Measurements from ENCODE around the gene SPNS3. TPM values are rescaled to one million over a fixed set of nuclear protein-coding genes. Genes with fewer than 3 reads are reported as not detected.
A peak's percentile ranks its signal among the peaks of the same experiment; 100 is the strongest.

SPNS3 gene
- total and polyA plus RNA-seq, 2 of the 8 experiments (the other 6 are each of a cell fraction or from before 2014, with no cell fraction given) = not detected

DNA sequence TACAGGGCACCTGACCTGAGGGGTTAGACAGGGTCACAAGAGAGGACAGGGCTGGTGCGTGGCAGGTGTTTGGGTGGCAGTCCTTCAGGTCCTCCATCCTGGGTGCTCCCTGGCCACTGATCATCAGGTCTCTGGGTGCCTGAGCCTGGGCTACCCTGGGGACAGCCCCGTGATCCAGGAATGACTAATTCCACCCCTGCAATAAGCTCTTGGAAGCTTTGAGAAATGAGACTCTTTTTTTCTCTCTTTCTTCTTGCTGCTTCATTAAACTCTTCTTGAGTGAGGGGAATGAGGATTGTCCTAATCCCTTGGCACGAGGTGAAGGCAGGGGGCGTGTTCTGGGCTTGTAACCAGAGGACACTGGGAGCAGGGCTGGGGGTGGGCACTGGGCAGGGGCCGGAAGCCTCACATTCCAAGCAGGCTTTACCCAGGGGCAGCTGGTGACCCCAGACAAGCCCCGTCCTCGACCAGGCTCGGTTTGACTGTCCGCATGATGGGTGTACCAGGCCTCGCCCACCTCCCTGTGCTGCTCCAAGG is 43.6 kb downstream of the SPNS3 start:
- ChIA-PET CTCF (ENCODE audit: partially characterized antibody) (interaction anchor here (0.6 to 1.5 kb wide), 5 partner anchors 11 to 56 kb away, joined by 3 to 5 read pairs (median 4); no protein-coding TSS in a partner anchor), POLR2A (ENCODE audit: partially characterized antibody) (no interaction called here)
- H3K27me3 ChIP-seq (replicated peaks in 1 of 4; ENCODE audit: control insufficient read depth in 3 of 4, extremely low read depth in 1 of 4, insufficient read depth in 3 of 4, low read length in 3 of 4) = no peaks in the 10 kb centered on the region
- no peak for TF ChIP-seq RBBP5 (IDR thresholded peaks at IDR 0.05; ENCODE audit: borderline replicate concordance, low read depth, low read length)
- TF ChIP-seq TEAD4 (IDR thresholded peaks at IDR 0.05; ENCODE audit: low read depth, low read length) = 0 out of 2 replicates have a peak, but pooled peaks have one; percentile 7
- no peak for FAIRE-seq
- no peak overlapping the region for H3K4me2 ChIP-seq (ENCODE audit: insufficient read depth in 1 of 2, low read depth in 2 of 2, low read length in 2 of 2)
- H3K56ac ChIP-seq (replicated peaks; ENCODE audit: insufficient read length, low read depth, low read length) = no peak overlapping the region
- H3K79me2 ChIP-seq (ENCODE audit: control insufficient read depth in 1 of 2, insufficient read depth in 2 of 2, low read length in 2 of 2) = no peaks in the 10 kb centered on the region
- no peaks in the 10 kb centered on the region for H3K79me1 ChIP-seq (ENCODE audit: low read depth, low read length)
- H3K18ac ChIP-seq (ENCODE audit: extremely low read depth, low read length) = no peak overlapping the region
- H4K20me1 ChIP-seq (replicated peaks in 1 of 2; ENCODE audit: control insufficient read depth in 1 of 2, insufficient read depth in 2 of 2, low read length in 2 of 2) = no peaks in the 10 kb centered on the region
- no peak overlapping the region for H2AFZ ChIP-seq (ENCODE audit: low read length)
- no peak overlapping the region for H3K27ac ChIP-seq (ENCODE audit: low read depth, low read length)
- WGBS, 2 experiments (ENCODE audit: extremely low coverage in 1 of 2, insufficient coverage in 1 of 2, insufficient read length in 1 of 2, insufficient replicate concordance in 2 of 2, low coverage in 1 of 2, low lambda C conversion rate in 2 of 2, missing lambda C conversion rate in 1 of 2) = 85% methylated on average over 8 of the region's 10 CpGs; no CpG with 5 or more reads in 1 of the 2 experiments
- H2BK15ac ChIP-seq (ENCODE audit: low read length) = no peak overlapping the region
- H3K9ac ChIP-seq (replicated peaks in 1 of 4; ENCODE audit: extremely low read depth in 1 of 4, low read depth in 3 of 4, low read length in 3 of 4) = no peak overlapping the region
- no peaks in the 10 kb centered on the region for H3K9me3 ChIP-seq (ENCODE audit: insufficient read depth in 2 of 2, low read depth in 1 of 2, low read length in 1 of 2)
- no peak overlapping the region for H3K14ac ChIP-seq (ENCODE audit: insufficient read length)
- H3K36me3 ChIP-seq (ENCODE audit: control insufficient read depth in 2 of 4, insufficient read depth in 4 of 4, low read length in 3 of 4) = no peaks in the 10 kb centered on the region
- H3K4ac ChIP-seq (replicated peaks; ENCODE audit: insufficient read length, low read depth, low read length) = no peak overlapping the region
- no peak overlapping the region for H2BK5ac ChIP-seq (ENCODE audit: low read depth, low read length)
- H4K8ac ChIP-seq (ENCODE audit: extremely low read depth, insufficient read depth, low read length) = no peak overlapping the region
- no peak overlapping the region for H3K23ac ChIP-seq (ENCODE audit: insufficient read length)
- no peaks in the 10 kb centered on the region for H3K23me2 ChIP-seq (ENCODE audit: low read depth, low read length)
- H4K91ac ChIP-seq (replicated peaks; ENCODE audit: insufficient read length, low read length) = no peak overlapping the region
- no peak overlapping the region for H2BK120ac ChIP-seq (replicated peaks; ENCODE audit: low read depth, low read length)
- 0 out of 2 replicates have a peak overlapping the region, but pooled peaks have one; percentile 61 for H2BK20ac ChIP-seq (ENCODE audit: low read length)
- peaks cover 0 to 13% (median 6%) of the 10 kb centered on the region in 4 experiments; a peak in 4 of 7 replicates for H3K4me1 ChIP-seq (replicated peaks in 1 of 4; ENCODE audit: control insufficient read depth in 3 of 4, insufficient read depth in 4 of 4, low read length in 3 of 4)
- H4K5ac ChIP-seq (ENCODE audit: insufficient read length, low read depth, low read length) = no peak overlapping the region
- H2AK5ac ChIP-seq (ENCODE audit: low read depth, low read length) = no peak overlapping the region
- no peak for DNase-seq (ENCODE audit: low read depth in 1 of 2, low spot score in 2 of 2)
- no peak overlapping the region for H2BK12ac ChIP-seq (ENCODE audit: low read depth, low read length)
- no peak overlapping the region for H3K4me3 ChIP-seq (ENCODE audit: extremely low read depth in 1 of 4, insufficient read depth in 2 of 4, low read depth in 3 of 4, low read length in 4 of 4)
